Vagina (tissue), 2 donors: ENCODE data around the gene DMRTA1. TPM values are rescaled to one million over a fixed set of nuclear protein-coding genes. Genes with fewer than 3 reads are reported as not detected.

Source experiments
- DNase-seq, 2 donors: peaks; one replicate each; pipeline ENCODE4 v3.0.0-alpha.2; 2017; ENCODE audit errors: extremely low spot score in 2 of 2
- H3K27ac ChIP-seq: fragments of 200-600 bp; sonication (generic); one replicate; pipeline ENCODE4 v1.5.1; 2019
- H3K27me3 ChIP-seq: fragments of 200-600 bp; sonication (generic); one replicate; pipeline ENCODE4 v1.5.1; 2019
- H3K36me3 ChIP-seq, 2 donors: fragments of 200-600 bp; sonication (generic); one replicate each; pipeline ENCODE4 v1.5.1; 2017 to 2019
- H3K4me1 ChIP-seq: fragments of 200-600 bp; sonication (generic); one replicate; pipeline ENCODE4 v1.5.1; 2019
- H3K4me3 ChIP-seq, 2 donors: fragments of 200-600 bp; sonication (generic); 1 replicate in 1 of 2; 2 replicates in 1 of 2; pipeline ENCODE4 v1.5.1; 2016 to 2019
- H3K9me3 ChIP-seq: fragments of 200-600 bp; sonication (generic); one replicate; pipeline ENCODE4 v1.5.1; 2019
- CTCF ChIP-seq, 3 experiments: fragments of 450-650 bp in 2 of 3; fragments of 200-600 bp in 1 of 3; sonication (generic) in 1 of 3; IDR thresholded peaks; one replicate each; pipeline ENCODE4 v1.5.1; 2017 to 2019; ENCODE audit warnings: antibody characterized with exemption in 3 of 3, mild to moderate bottlenecking in 2 of 3, moderate library complexity in 2 of 3
- POLR2A ChIP-seq, 2 donors: fragments of 450-650 bp; IDR thresholded peaks; one replicate each; pipeline ENCODE4 v1.6.1; 2017; ENCODE audit warnings: antibody characterized with exemption in 2 of 2, mild to moderate bottlenecking in 2 of 2, moderate library complexity in 2 of 2
- POLR2AphosphoS5 ChIP-seq, 2 donors: sonication (generic); formaldehyde crosslinking; IDR thresholded peaks; one replicate each; pipeline ENCODE4 v1.9.0; 2017; ENCODE audit warnings: antibody characterized with exemption in 2 of 2, mild to moderate bottlenecking in 2 of 2, low read depth in 1 of 2; ENCODE audit not compliant: insufficient read depth in 1 of 2
- intact Hi-C: fragments of 100-400 bp; cut with DNase I; formaldehyde crosslinking; loops from one replicate; pipeline ENCODE4 v1.15.1; 2023
- total RNA-seq: library from RNA; depleted of rRNA; stranded (reverse); fragments of >200 nt; gene quantifications from one replicate; pipeline ENCODE4 v1.2.3, GENCODE V29; 2016

DMRTA1 gene
- total RNA-seq, 1 donor from 2014 or later = 0.25 TPM

DNA sequence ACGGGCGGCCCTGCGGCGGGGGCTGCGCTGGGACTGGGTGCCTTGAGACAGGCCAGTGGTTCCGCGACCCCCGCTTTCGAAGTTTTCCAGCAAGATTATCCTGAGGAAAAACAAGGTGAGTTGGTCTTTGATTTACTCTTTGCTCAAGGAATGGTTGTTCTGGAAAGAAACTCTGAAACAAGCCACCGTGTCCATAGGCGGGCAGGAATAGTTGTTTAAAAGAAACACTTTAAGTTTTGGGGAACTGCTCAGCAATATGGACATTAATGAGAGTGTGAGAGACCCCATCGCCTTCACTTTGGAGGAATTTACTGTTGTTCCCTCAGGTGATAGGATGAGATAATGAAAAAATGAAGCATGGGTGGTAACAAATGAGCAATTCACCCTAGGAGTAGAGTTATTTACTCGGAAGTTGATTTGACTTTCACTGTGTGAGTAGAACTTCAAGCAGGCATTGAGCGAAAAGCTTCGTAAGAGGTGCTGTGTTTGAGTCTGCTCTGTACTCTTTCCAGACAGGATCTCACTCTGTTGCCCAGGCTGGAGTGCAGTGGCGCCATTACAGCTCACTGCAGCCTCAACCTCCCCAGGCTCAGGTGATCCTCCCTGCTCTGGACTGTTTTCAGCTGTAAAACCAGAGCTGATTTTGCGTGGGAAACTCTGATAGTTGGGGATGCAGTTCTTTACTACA lies 1.1 kb downstream of the DMRTA1 start:
- Histone ChIP-seq H3K4me3 (peak overlapping the region; percentile 54 to 68), H3K9me3 (no peaks in the 10 kb centered on the region), H3K36me3 (no peaks in the 10 kb centered on the region), H3K27ac (peak overlapping the region; percentile 49), H3K27me3 (no peaks in the 10 kb centered on the region), H3K4me1 (peaks cover 4% of the 10 kb centered on the region)
- no peak for DNase-seq
- intact Hi-C loops = no loop called here
- no peak for TF ChIP-seq CTCF (IDR thresholded peaks at IDR 0.05)
- no peak for TF ChIP-seq POLR2A (IDR thresholded peaks at IDR 0.05)
- TF ChIP-seq POLR2AphosphoS5 (IDR thresholded peaks at IDR 0.05; ENCODE audit: insufficient read depth in 1 of 2, low read depth in 1 of 2) = no peak

DNA sequence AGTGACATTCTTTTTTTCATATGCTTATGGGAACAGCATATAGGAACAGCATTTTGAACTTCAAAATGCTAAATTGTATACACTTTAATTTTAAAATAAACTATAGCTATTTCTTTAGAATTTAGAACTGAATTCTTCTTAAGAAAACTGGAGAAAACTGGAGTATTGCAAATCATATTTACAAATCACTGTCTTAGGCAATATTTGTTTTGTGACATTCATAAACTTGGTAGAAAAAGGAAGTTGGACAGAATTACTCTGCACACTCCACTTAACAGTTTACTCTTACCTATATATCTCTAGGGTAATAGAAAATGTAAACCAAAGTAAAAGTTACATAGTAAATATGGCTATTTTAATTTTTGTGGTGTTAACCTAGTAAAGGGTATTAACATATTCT lies 3.1 kb downstream of the DMRTA1 start:
- H3K4me3 ChIP-seq = no peak overlapping the region
- intact Hi-C loops = no loop called here
- peaks cover 4% of the 10 kb centered on the region for H3K4me1 ChIP-seq

GRCh38 chr9:22452415-22453010 lies 5.9 kb downstream of the DMRTA1 start:
- intact Hi-C loops = no loop called here
- DNase-seq = no peak

More for the DNA sequence above, 3.1 kb downstream of the DMRTA1 start:
- Histone ChIP-seq H3K36me3 (no peaks in the 10 kb centered on the region), H3K27ac (no peak overlapping the region), H3K27me3 (no peaks in the 10 kb centered on the region), H3K9me3 (no peaks in the 10 kb centered on the region)
- DNase-seq = no peak
- TF ChIP-seq POLR2AphosphoS5 (IDR thresholded peaks at IDR 0.05; ENCODE audit: insufficient read depth in 1 of 2, low read depth in 1 of 2) = no peak
- TF ChIP-seq POLR2A (IDR thresholded peaks at IDR 0.05) = no peak
- no peak for TF ChIP-seq CTCF (IDR thresholded peaks at IDR 0.05)

DNA sequence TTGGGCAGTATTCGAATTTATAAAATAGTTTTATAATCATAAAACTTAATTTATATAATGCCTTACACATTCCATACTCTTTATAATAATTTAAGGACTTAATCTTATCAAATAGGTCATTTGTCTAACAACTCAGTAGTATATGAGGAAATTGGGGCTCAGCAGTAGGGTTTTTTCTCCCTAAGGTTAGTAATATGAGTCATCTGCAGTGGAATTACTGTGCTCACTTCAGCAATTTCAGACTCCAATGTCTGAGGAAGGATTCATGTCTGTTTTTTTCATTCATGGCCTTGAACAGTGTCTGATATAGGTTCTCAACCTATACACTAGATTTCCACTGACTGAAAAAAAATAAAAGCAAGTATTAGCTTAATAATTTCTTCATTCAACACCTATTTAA lies 7.4 kb downstream of the DMRTA1 start:
- H3K27ac ChIP-seq = no peak overlapping the region
- H3K4me3 ChIP-seq = no peak overlapping the region
- H3K27me3 ChIP-seq = no peaks in the 10 kb centered on the region
- intact Hi-C loops = no loop called here
- no peak for DNase-seq
- H3K9me3 ChIP-seq = no peaks in the 10 kb centered on the region
- no peaks in the 10 kb centered on the region for H3K4me1 ChIP-seq
- TF ChIP-seq CTCF (IDR thresholded peaks at IDR 0.05) (no peak), POLR2A (IDR thresholded peaks at IDR 0.05) (no peak), POLR2AphosphoS5 (IDR thresholded peaks at IDR 0.05; ENCODE audit: insufficient read depth in 1 of 2, low read depth in 1 of 2) (no peak)
- H3K36me3 ChIP-seq = no peaks in the 10 kb centered on the region

More at GRCh38 chr9:22452415-22453010, 5.9 kb downstream of the DMRTA1 start:
- Histone ChIP-seq H3K4me3 (no peak overlapping the region), H3K4me1 (peaks cover 1% of the 10 kb centered on the region), H3K9me3 (no peaks in the 10 kb centered on the region), H3K27me3 (no peaks in the 10 kb centered on the region), H3K27ac (no peak overlapping the region), H3K36me3 (no peaks in the 10 kb centered on the region)
- TF ChIP-seq POLR2AphosphoS5 (IDR thresholded peaks at IDR 0.05; ENCODE audit: insufficient read depth in 1 of 2, low read depth in 1 of 2) (peak in 1 of 2 donors; percentile 11), CTCF (IDR thresholded peaks at IDR 0.05) (peak in 2 of 3 experiments; percentile 21 to 61), POLR2A (IDR thresholded peaks at IDR 0.05) (no peak)

DNA sequence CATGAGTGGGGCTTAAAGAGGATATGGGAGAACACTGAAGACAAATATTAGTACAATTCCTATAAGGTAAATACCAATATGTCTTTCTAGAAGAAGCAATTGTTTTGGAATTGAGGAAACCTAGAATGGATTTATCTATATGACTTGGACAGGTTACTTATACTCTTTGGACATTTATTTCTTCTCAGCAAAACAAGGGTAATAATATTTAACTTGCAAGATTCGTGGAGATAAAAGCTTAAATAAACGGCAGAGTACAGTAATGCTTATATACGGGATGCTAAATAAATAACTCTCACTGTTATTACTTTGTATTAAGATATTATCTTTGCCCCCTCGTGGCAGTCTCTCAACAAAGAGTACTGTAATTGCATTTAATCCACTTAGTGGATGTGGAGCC lies 8.6 kb downstream of the DMRTA1 start:
- intact Hi-C loops = no loop called here
- H3K27me3 ChIP-seq = no peaks in the 10 kb centered on the region
- H3K9me3 ChIP-seq = no peaks in the 10 kb centered on the region
- TF ChIP-seq POLR2A (IDR thresholded peaks at IDR 0.05) (no peak), POLR2AphosphoS5 (IDR thresholded peaks at IDR 0.05; ENCODE audit: insufficient read depth in 1 of 2, low read depth in 1 of 2) (no peak), CTCF (IDR thresholded peaks at IDR 0.05) (no peak)
- no peaks in the 10 kb centered on the region for H3K36me3 ChIP-seq
- no peak for DNase-seq
- H3K4me3 ChIP-seq = no peak overlapping the region
- no peaks in the 10 kb centered on the region for H3K4me1 ChIP-seq
- no peak overlapping the region for H3K27ac ChIP-seq
